ENCODE results near the gene REEP5. TPM values are rescaled to one million over a fixed set of nuclear protein-coding genes. Genes with fewer than 3 reads are reported as not detected.

REEP5 gene
- polyA plus RNA-seq, 1 donor (not counting 4 experiments of a cell fraction or from before 2014, with no cell fraction given) = 298 TPM

GRCh38 chr5:112880219-112880964 is 41.6 kb downstream of the REEP5 start:
- DNase-seq (ENCODE audit: low read depth, low spot score) (no peak), FAIRE-seq (no peak)
- H3K9me1 ChIP-seq (ENCODE audit: control insufficient read depth, extremely low read depth, insufficient read depth, low read length) = no peaks in the 10 kb centered on the region
- H4K20me1 ChIP-seq (ENCODE audit: control insufficient read depth, extremely low read depth, insufficient read depth, low read length) = peaks cover 2% of the 10 kb centered on the region
- no peak overlapping the region for H3K4me2 ChIP-seq (ENCODE audit: control insufficient read depth, extremely low read depth, insufficient read depth, low read depth, low read length)
- no peak overlapping the region for H3K4me3 ChIP-seq (ENCODE audit: control insufficient read depth in 2 of 3, extremely low read depth in 1 of 3, insufficient read depth in 2 of 3, low read depth in 1 of 3, low read length in 3 of 3)
- peaks cover 21% of the 10 kb centered on the region for H3K4me1 ChIP-seq (ENCODE audit: control insufficient read depth, extremely low read depth, insufficient read depth, low read length)
- H2AFZ ChIP-seq (ENCODE audit: control insufficient read depth, low read length) = no peak overlapping the region
- H3K36me3 ChIP-seq (ENCODE audit: control insufficient read depth in 2 of 2, extremely low read depth in 1 of 2, insufficient read depth in 2 of 2, low read length in 2 of 2) = peaks cover 14 to 22% of the 10 kb centered on the region in 2 experiments
- TF ChIP-seq EZH2 (IDR thresholded peaks at IDR 0.05; ENCODE audit: low read length) (no peak), CTCF (optimal IDR thresholded peaks at IDR 0.05 in 1 of 3, IDR thresholded peaks at IDR 0.05 in 1 of 3, conservative IDR thresholded peaks at IDR 0.05 in 1 of 3; ENCODE audit: extremely low read depth in 1 of 3, insufficient read depth in 2 of 3, low read length in 3 of 3) (no peak)
- H3K79me2 ChIP-seq (ENCODE audit: control insufficient read depth, insufficient read depth, low read length) = peaks cover 7% of the 10 kb centered on the region
- dilution Hi-C loops (cut with MboI; ENCODE audit: extremely low pct_ligation_motif_present, low sequenced_read_pairs) = no loop called here
- no peaks in the 10 kb centered on the region for H3K9me3 ChIP-seq (ENCODE audit: control insufficient read depth, low read depth, low read length)
- H3K9ac ChIP-seq (ENCODE audit: control insufficient read depth, extremely low read depth, insufficient read depth, low read length) = no peak overlapping the region
- H3K27ac ChIP-seq (ENCODE audit: control insufficient read depth, insufficient read depth, low read length) = no peak overlapping the region
- H3K27me3 ChIP-seq (ENCODE audit: control insufficient read depth, extremely low read depth, insufficient read depth, low read length) = no peaks in the 10 kb centered on the region

GRCh38 chr5:112878760-112879159 is 43.3 kb downstream of the REEP5 start:
- no peaks in the 10 kb centered on the region for H3K9me3 ChIP-seq (ENCODE audit: control insufficient read depth, low read depth, low read length)
- peaks cover 8% of the 10 kb centered on the region in 2 experiments for H3K36me3 ChIP-seq (ENCODE audit: control insufficient read depth in 2 of 2, extremely low read depth in 1 of 2, insufficient read depth in 2 of 2, low read length in 2 of 2)
- peak overlapping the region in 2 of 3 experiments; percentile 34 to 44 for H3K4me3 ChIP-seq (ENCODE audit: control insufficient read depth in 2 of 3, extremely low read depth in 1 of 3, insufficient read depth in 2 of 3, low read depth in 1 of 3, low read length in 3 of 3)
- peaks cover 2% of the 10 kb centered on the region for H4K20me1 ChIP-seq (ENCODE audit: control insufficient read depth, extremely low read depth, insufficient read depth, low read length)
- peak overlapping the region; percentile 76 for H3K4me2 ChIP-seq (ENCODE audit: control insufficient read depth, extremely low read depth, insufficient read depth, low read depth, low read length)
- peak overlapping the region; percentile 77 for H3K27ac ChIP-seq (ENCODE audit: control insufficient read depth, insufficient read depth, low read length)
- FAIRE-seq (peak; percentile 94), DNase-seq (ENCODE audit: low read depth, low spot score) (peak; percentile 38)
- peaks cover 4% of the 10 kb centered on the region for H3K79me2 ChIP-seq (ENCODE audit: control insufficient read depth, insufficient read depth, low read length)
- no peak overlapping the region for H2AFZ ChIP-seq (ENCODE audit: control insufficient read depth, low read length)
- dilution Hi-C loops (cut with MboI; ENCODE audit: extremely low pct_ligation_motif_present, low sequenced_read_pairs) = no loop called here
- H3K27me3 ChIP-seq (ENCODE audit: control insufficient read depth, extremely low read depth, insufficient read depth, low read length) = no peaks in the 10 kb centered on the region
- no peak for TF ChIP-seq EZH2 (IDR thresholded peaks at IDR 0.05; ENCODE audit: low read length)
- TF ChIP-seq CTCF (optimal IDR thresholded peaks at IDR 0.05 in 1 of 3, IDR thresholded peaks at IDR 0.05 in 1 of 3, conservative IDR thresholded peaks at IDR 0.05 in 1 of 3; ENCODE audit: extremely low read depth in 1 of 3, insufficient read depth in 2 of 3, low read length in 3 of 3) = no peak
- H3K9ac ChIP-seq (ENCODE audit: control insufficient read depth, extremely low read depth, insufficient read depth, low read length) = peak overlapping the region; percentile 33
- no peaks in the 10 kb centered on the region for H3K9me1 ChIP-seq (ENCODE audit: control insufficient read depth, extremely low read depth, insufficient read depth, low read length)
- peaks cover 21% of the 10 kb centered on the region for H3K4me1 ChIP-seq (ENCODE audit: control insufficient read depth, extremely low read depth, insufficient read depth, low read length)

Measured in keratinocyte (primary cell).